SK-MEL-5 (cell line): ENCODE data around the gene BTD. TPM values are rescaled to one million over a fixed set of nuclear protein-coding genes. Genes with fewer than 3 reads are reported as not detected.

Experiments
- DNase-seq: peaks from one replicate; pipeline ENCODE4 v3.0.0-alpha.2; 2016; ENCODE audit warnings: low read depth, low spot score
- in situ Hi-C: cut with HindIII; loops from 2 replicates; pipeline ENCODE4 v1.10.0; 2016; ENCODE audit warnings: low sequenced_read_pairs, high pct_unique_total_duplicates, low pct_unique_long_range_greater_than_20kb
- total RNA-seq: library from RNA; depleted of rRNA; stranded (reverse); fragments of >200 nt; shearing (Covaris generic); gene quantifications from 2 replicates; pipeline ENCODE4 v1.2.3, GENCODE V29; 2014

BTD gene
- total RNA-seq, 1 experiment from 2014 or later: 70.3 TPM

DNA sequence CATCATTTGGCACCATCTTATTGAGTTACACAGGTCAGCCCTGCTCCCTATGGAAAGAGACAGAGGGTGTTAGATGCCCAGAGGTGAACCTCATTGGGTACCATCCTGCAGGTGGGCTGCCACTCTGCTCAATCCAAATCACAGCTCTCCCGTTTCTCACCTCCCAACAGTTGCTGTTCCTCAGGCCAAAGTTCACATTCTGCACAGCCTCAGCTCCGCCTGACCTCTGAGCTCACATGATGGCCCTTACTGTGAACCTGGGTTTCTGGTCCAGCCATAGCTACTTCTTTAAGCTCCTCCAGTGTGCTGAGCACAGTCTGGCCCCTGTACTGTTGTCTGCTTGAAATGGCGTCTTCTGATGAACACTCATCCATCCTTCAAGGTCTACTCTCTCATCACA lies 47.8 kb downstream of the BTD start:
- in situ Hi-C loops: no loop called here
- no peak for DNase-seq

DNA sequence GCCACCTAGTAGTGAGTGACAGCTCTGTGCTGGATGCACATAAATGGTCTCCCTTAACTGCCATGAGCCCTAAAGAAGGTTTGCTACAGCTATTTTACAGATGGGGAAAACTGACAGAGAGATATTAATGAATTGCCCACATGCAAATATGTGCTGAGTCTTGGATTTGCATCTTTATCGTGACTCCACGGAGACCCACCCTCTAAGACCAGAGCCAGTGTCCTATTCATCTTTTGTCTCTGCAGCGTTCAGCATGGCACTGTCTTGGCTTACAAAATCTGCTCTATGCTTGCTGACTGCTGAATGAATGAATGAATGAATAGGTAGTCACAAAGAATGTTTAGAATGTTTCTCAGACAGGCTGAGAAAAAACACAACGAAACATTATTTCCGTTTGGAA lies 48.3 kb downstream of the BTD start:
- in situ Hi-C loops: no loop called here
- no peak for DNase-seq

- in situ Hi-C loops: no loop called here
- no peak for DNase-seq
These were observed 49.9 kb downstream of the BTD start for GRCh38 chr3:15651396-15651795.

- no peak for DNase-seq
- in situ Hi-C loops: no loop called here
These were observed 51.8 kb downstream of the BTD start for GRCh38 chr3:15653321-15653720.

- no peak for DNase-seq
- in situ Hi-C loops: no loop called here
These were observed 52.6 kb downstream of the BTD start for GRCh38 chr3:15654127-15654526.

GRCh38 chr3:15654891-15655290 lies 53.3 kb downstream of the BTD start:
- in situ Hi-C loops: no loop called here
- peak; percentile 99 for DNase-seq

GRCh38 chr3:15656342-15656741 lies 54.8 kb downstream of the BTD start:
- in situ Hi-C loops: no loop called here
- DNase-seq: no peak

GRCh38 chr3:15657016-15657415 lies 55.5 kb downstream of the BTD start:
- in situ Hi-C loops: no loop called here
- DNase-seq: no peak

- in situ Hi-C loops: no loop called here
These were observed 57.9 kb downstream of the BTD start for GRCh38 chr3:15659254-15659975.

GRCh38 chr3:15660055-15660935 lies 58.8 kb downstream of the BTD start:
- in situ Hi-C loops: no loop called here

More at GRCh38 chr3:15659254-15659975, 57.9 kb downstream of the BTD start:
- peak; percentile 36 for DNase-seq

GRCh38 chr3:15664144-15664543 lies 62.6 kb downstream of the BTD start:
- in situ Hi-C loops: no loop called here
- no peak for DNase-seq

More at GRCh38 chr3:15660055-15660935, 58.8 kb downstream of the BTD start:
- no peak for DNase-seq

DNA sequence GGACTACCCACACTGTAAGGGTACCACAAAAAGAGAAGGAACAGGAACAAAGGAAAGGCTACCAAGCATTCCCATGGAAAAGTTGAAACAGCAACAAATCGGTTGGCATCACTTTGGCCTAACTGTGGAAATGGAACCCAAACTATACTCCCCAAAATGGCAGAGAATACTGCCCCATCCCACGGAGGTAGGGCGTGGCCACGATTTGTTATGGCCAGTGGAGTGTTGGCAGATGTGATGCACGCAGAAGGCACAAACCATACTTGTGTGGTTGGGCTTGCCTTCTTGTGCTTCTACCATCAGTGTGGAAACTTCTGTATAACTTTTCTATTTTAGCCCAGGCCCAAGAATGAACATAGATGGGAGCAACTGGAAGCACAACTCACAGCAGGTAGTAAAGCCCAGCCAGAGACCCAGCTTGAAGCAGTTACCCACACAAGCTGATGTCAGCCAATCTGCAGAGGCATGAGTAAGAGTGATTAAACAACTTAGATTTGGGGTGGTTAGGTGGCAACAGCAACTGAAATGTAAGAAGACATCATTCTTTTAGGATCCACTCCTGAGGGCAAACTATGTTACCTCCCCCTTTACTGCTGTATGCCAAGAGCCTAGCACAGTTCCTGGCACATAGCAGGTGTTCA lies 64.1 kb downstream of the BTD start:
- DNase-seq: no peak
- in situ Hi-C loops: no loop called here

GRCh38 chr3:15666277-15666676 lies 64.7 kb downstream of the BTD start:
- DNase-seq: no peak
- in situ Hi-C loops: no loop called here

GRCh38 chr3:15667484-15667883 lies 65.9 kb downstream of the BTD start:
- no peak for DNase-seq
- in situ Hi-C loops: no loop called here

DNA sequence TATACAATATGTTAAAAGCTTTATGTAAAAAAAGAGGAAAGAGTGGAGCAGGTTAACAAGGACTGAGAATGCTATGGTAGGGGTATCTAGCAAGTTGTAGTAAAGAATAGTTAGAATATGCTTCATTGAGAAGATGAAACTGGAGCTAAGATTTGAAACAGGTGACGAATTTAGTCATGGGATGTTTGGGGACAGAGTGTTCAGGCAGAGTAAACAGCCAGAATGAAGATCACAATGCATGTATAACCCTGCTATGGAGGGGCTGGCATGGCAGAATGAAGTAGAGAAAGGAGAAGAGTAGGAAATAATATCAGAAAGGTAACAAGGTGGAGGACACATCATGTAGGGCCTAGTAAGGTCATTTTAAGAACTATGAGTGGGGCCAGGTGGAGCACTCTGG lies 72.0 kb downstream of the BTD start:
- DNase-seq: no peak

DNA sequence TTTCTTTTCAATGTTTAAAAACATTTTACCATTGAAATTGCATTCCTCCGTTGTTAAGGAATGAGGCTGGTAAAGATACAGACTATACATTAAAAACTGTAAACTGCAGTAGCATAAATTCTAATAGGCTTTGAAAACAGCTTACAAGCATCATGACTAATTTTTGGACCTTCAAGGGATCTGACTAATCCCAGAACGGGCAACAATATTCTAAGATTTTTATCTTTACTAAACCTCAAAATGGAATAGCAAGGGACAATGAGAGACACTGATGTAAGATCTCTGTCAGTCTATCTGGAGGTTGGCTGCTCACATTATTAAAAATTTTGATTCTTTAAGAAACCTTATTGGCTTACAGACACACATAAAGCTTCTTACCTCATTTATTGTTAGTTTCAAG lies 74.7 kb downstream of the BTD start:
- DNase-seq: no peak
- in situ Hi-C loops: no loop called here

More for the DNA sequence above, 72.0 kb downstream of the BTD start:
- in situ Hi-C loops: no loop called here

DNA sequence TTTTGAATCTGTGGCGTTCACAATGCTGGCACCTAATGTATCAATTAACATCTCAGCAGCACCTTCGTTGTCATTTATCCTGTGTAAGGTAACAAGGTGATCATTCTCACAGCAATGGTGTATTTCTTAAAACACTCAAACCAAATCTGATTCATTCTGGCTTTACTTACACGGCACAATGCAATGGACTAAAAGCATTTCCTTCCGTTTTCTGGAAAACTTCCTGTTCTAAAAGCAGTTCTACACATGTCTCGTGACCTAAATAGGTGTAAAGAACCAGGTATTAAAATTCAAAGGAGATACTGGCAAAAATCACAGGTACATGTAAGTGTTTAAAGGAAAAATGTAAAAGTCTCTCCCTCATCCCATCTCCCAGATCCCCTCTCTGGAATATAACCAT lies 77.8 kb downstream of the BTD start:
- in situ Hi-C loops: no loop called here
- DNase-seq: no peak

DNA sequence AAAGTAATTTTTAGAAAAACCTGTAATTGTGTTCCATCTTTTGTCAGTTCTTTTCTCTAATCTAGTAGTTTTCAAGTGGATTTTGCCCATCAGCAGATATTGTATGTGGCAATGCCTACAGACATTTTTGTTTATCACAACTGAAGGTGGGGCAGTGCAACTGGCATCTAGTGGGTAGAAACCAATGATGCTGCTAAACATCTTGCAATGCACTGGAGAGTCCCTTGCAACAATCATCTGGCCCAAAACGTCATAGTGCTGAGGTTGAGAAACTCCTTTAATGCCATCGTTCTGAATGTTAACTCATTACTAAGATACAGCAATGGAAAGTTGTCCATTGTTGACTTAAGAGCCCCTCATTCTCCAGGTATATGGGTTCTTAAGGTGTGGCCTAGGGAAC lies 80.1 kb downstream of the BTD start:
- peak; percentile 50 for DNase-seq
- in situ Hi-C loops: no loop called here
